GM18520 (cell line): ENCODE measurements around the gene LIMS2.

Source experiments
- ATAC-seq: cut with Tn5 transposase; IDR thresholded peaks from one replicate; pipeline ENCODE4 v1.9.1; 2021; ENCODE audit not compliant: unreplicated experiment

The LIMS2 gene

GRCh38 chr2:127701651-127702394 is 26.5 kb upstream of the LIMS2 start:
- ATAC-seq: peak; percentile 29

GRCh38 chr2:127701193-127701650 is 25.9 kb upstream of the LIMS2 start, which contains the start of gene SFT2D3:
Gene SFT2D3, plus strand, starts transcription at chr2:127701497. Its CDS starts 32 bp downstream, at chr2:127701529.
- peak; percentile 49 for ATAC-seq

GRCh38 chr2:127700527-127701192 is 25.3 kb upstream of the LIMS2 start:
- ATAC-seq: peak; percentile 56

GRCh38 chr2:127698553-127699355 is 23.4 kb upstream of the LIMS2 start:
- ATAC-seq: no peak

- no peak for ATAC-seq
Measured at GRCh38 chr2:127697482-127698180, 22.3 kb upstream of the LIMS2 start.

- ATAC-seq: no peak
Measured at GRCh38 chr2:127695491-127696472, 20.5 kb upstream of the LIMS2 start.

GRCh38 chr2:127694986-127695385 is 19.7 kb upstream of the LIMS2 start:
- ATAC-seq: no peak

- no peak for ATAC-seq
Measured at GRCh38 chr2:127690696-127691095, 15.4 kb upstream of the LIMS2 start.

GRCh38 chr2:127688405-127688804 is 13.1 kb upstream of the LIMS2 start:
- ATAC-seq: no peak

- ATAC-seq: no peak
Measured at GRCh38 chr2:127685410-127686080, 10.2 kb upstream of the LIMS2 start.

GRCh38 chr2:127683757-127684156 is 8.4 kb upstream of the LIMS2 start:
- ATAC-seq: no peak

- ATAC-seq: no peak
Measured at GRCh38 chr2:127683056-127683455, 7.7 kb upstream of the LIMS2 start.

GRCh38 chr2:127681976-127682857 is 6.9 kb upstream of the LIMS2 start:
- no peak for ATAC-seq

GRCh38 chr2:127681288-127681804 is 6.0 kb upstream of the LIMS2 start:
- no peak for ATAC-seq

- no peak for ATAC-seq
Measured at GRCh38 chr2:127680706-127681287, 5.5 kb upstream of the LIMS2 start.

GRCh38 chr2:127679680-127680361 is 4.5 kb upstream of the LIMS2 start:
- ATAC-seq: no peak

GRCh38 chr2:127678991-127679390 is 3.7 kb upstream of the LIMS2 start:
- no peak for ATAC-seq
